ENCODE data around the gene KCTD2. TPM values are rescaled to one million over a fixed set of nuclear protein-coding genes. Genes with fewer than 3 reads are reported as not detected.
A peak's percentile ranks its signal among the peaks of the same experiment; 100 is the strongest.

The KCTD2 gene
- total and polyA plus RNA-seq, 2 of the 13 experiments (the other 11 are each of a cell fraction or from before 2014, with no cell fraction given), result 28.3 to 32.6 TPM

GRCh38 chr17:75086496-75087181 lies 39.6 kb downstream of the KCTD2 start (continued):
- no peak; the same call in 1 of the 2 replicates for TF ChIP-seq AKAP8 (CRISPR knock-in tag; IDR thresholded peaks at IDR 0.05)
- TF ChIP-seq SRSF1 (optimal IDR thresholded peaks at IDR 0.05; ENCODE audit: low read depth, low read length), result no peak
- TF ChIP-seq ZNF160 (CRISPR knock-in tag; IDR thresholded peaks at IDR 0.05), result no peak
- no peak for TF ChIP-seq ZNF20 (CRISPR knock-in tag; IDR thresholded peaks at IDR 0.05)
- TF ChIP-seq EZH2 (conservative IDR thresholded peaks at IDR 0.05; ENCODE audit: low read depth, low read length), result no peak
- no peak for TF ChIP-seq ZNF704 (CRISPR knock-in tag; IDR thresholded peaks at IDR 0.05; ENCODE audit: borderline replicate concordance)
- no peak for TF ChIP-seq PCBP2 (optimal IDR thresholded peaks at IDR 0.05; ENCODE audit: low read depth, low read length, poor library complexity, severe bottlenecking)
- TF ChIP-seq LCORL (IDR thresholded peaks at IDR 0.05), result peak; percentile 46; the same call in 1 of the 2 replicates
- TF ChIP-seq LCORL (CRISPR knock-in tag; IDR thresholded peaks at IDR 0.05), result no peak
- TF ChIP-seq TEF (CRISPR knock-in tag; IDR thresholded peaks at IDR 0.05), result peak; percentile 17; the same call in 1 of the 2 replicates
- TF ChIP-seq HHEX (CRISPR knock-in tag; IDR thresholded peaks at IDR 0.05), result no peak
- no peak; the same call in 1 of the 2 replicates for TF ChIP-seq ZNF687 (CRISPR knock-in tag; IDR thresholded peaks at IDR 0.05)
- no peak for TF ChIP-seq ZBTB42 (CRISPR knock-in tag; IDR thresholded peaks at IDR 0.05)
- TF ChIP-seq FOXJ3 (CRISPR knock-in tag; IDR thresholded peaks at IDR 0.05; ENCODE audit: borderline replicate concordance), result no peak
- no peak for TF ChIP-seq ATF2 (CRISPR knock-in tag; IDR thresholded peaks at IDR 0.05)
- TF ChIP-seq ZXDC (CRISPR knock-in tag; IDR thresholded peaks at IDR 0.05), result no peak; the same call in 1 of the 2 replicates

Data from HepG2 (cell line).